ENCODE data around the gene USP17L26.
"Not testable (repeated sequence)": the region's sequence is repeated elsewhere in the genome, so short reads cannot be mapped to it uniquely, and the experiment has no call there.

USP17L26 gene

GRCh38 chr4:9334358-9334757 is at the start of gene USP17L26:
TSS of gene USP17L26 (plus strand) at chr4:9334658. CDS start at chr4:9334658, 0 bp downstream.
- DNase-seq (ENCODE audit: low read depth, low spot score) = not testable (repeated sequence)

- DNase-seq (ENCODE audit: low read depth, low spot score) = not testable (repeated sequence)
Observed at GRCh38 chr4:9324191-9324590, 10.3 kb upstream of the USP17L26 start.

- DNase-seq (ENCODE audit: low read depth, low spot score) = not testable (repeated sequence)
Observed at GRCh38 chr4:9324865-9325264, 9.6 kb upstream of the USP17L26 start, which contains the start of gene USP17L24. TSS of gene USP17L24 (plus strand) at chr4:9325165. CDS start at chr4:9325165, 0 bp downstream.

- DNase-seq (ENCODE audit: low read depth, low spot score) = not testable (repeated sequence)
Observed at GRCh38 chr4:9329611-9330010, 4.8 kb upstream of the USP17L26 start, which contains the start of gene USP17L25. TSS of gene USP17L25 (plus strand) at chr4:9329911. CDS start at chr4:9329911, 0 bp downstream.

- not testable (repeated sequence) for DNase-seq (ENCODE audit: low read depth, low spot score)
Observed at GRCh38 chr4:9339103-9339502, 4.6 kb downstream of the USP17L26 start, which contains the start of gene USP17L5. TSS of gene USP17L5 (plus strand) at chr4:9339403. CDS start at chr4:9339403, 0 bp downstream.

- DNase-seq (ENCODE audit: low read depth, low spot score) = not testable (repeated sequence)
Observed at GRCh38 chr4:9343848-9344247, 9.4 kb downstream of the USP17L26 start, which contains the start of gene USP17L27. TSS of gene USP17L27 (plus strand) at chr4:9344148. CDS start at chr4:9344148, 0 bp downstream.

GRCh38 chr4:9348593-9348992 is 14.1 kb downstream of the USP17L26 start, which contains the start of gene USP17L28:
TSS of gene USP17L28 (plus strand) at chr4:9348893. CDS start at chr4:9348893, 0 bp downstream.
- not testable (repeated sequence) for DNase-seq (ENCODE audit: low read depth, low spot score)

GRCh38 chr4:9350866-9351265 is 16.4 kb downstream of the USP17L26 start:
- DNase-seq (ENCODE audit: low read depth, low spot score) = not testable (repeated sequence)

GRCh38 chr4:9353338-9353737 is 18.9 kb downstream of the USP17L26 start, which contains the start of gene USP17L29:
TSS of gene USP17L29 (plus strand) at chr4:9353638. CDS start at chr4:9353638, 0 bp downstream.
- not testable (repeated sequence) for DNase-seq (ENCODE audit: low read depth, low spot score)

- not testable (repeated sequence) for DNase-seq (ENCODE audit: low read depth, low spot score)
Observed at GRCh38 chr4:9362829-9363228, 28.4 kb downstream of the USP17L26 start, which contains the start of gene USP17L30. TSS of gene USP17L30 (plus strand) at chr4:9363129. CDS start at chr4:9363129, 0 bp downstream.

- DNase-seq (ENCODE audit: low read depth, low spot score) = not testable (repeated sequence)
Observed at GRCh38 chr4:9379881-9380280, 45.4 kb downstream of the USP17L26 start.

- peak; percentile 15 for DNase-seq (ENCODE audit: low read depth, low spot score)
Observed at GRCh38 chr4:9381012-9381534, 46.6 kb downstream of the USP17L26 start.

GRCh38 chr4:9384126-9384525 is 49.7 kb downstream of the USP17L26 start:
- DNase-seq (ENCODE audit: low read depth, low spot score) = no peak
